Epithelial cell of esophagus (primary cell): ENCODE data around the gene HTR1B.

Experiments
- DNase-seq: peaks from one replicate; pipeline ENCODE4 v3.0.0; 2010; ENCODE audit warnings: low read depth
- H3K4me3 ChIP-seq: 2 replicates; pipeline ENCODE4 v1.5.1; 2011; ENCODE audit warnings: mild to moderate bottlenecking, low read length, control low read depth
- TF ChIP-seq, protein P1 (sequence below): IDR thresholded peaks from 2 replicates; pipeline ENCODE4 v1.5.1; 2011; ENCODE audit warnings: low read depth, mild to moderate bottlenecking, low read length, control low read depth, inconsistent platforms; ENCODE audit not compliant: insufficient read depth; ENCODE audit errors: missing control alignments

Gene HTR1B

DNA sequence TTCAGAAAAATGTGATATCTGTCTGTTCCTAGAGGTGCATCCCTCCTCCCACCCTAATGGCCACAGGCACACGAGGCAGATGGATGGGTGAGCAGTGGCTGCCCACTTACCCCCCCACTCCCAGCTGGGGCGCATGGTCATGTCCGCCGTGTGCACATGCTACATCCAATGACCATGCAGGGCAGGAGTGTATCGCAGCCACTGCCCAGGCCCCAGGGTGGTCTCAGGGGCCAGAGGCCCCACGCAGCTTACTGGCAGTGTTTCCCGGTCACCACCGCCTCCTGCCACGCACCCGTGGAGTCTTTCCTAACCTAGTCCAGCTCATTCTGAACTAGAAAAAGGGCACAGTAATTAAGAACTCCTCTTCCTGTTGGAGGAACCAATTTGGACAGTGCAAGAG is 11.7 kb upstream of the HTR1B start:
- TF ChIP-seq, protein P1, sequence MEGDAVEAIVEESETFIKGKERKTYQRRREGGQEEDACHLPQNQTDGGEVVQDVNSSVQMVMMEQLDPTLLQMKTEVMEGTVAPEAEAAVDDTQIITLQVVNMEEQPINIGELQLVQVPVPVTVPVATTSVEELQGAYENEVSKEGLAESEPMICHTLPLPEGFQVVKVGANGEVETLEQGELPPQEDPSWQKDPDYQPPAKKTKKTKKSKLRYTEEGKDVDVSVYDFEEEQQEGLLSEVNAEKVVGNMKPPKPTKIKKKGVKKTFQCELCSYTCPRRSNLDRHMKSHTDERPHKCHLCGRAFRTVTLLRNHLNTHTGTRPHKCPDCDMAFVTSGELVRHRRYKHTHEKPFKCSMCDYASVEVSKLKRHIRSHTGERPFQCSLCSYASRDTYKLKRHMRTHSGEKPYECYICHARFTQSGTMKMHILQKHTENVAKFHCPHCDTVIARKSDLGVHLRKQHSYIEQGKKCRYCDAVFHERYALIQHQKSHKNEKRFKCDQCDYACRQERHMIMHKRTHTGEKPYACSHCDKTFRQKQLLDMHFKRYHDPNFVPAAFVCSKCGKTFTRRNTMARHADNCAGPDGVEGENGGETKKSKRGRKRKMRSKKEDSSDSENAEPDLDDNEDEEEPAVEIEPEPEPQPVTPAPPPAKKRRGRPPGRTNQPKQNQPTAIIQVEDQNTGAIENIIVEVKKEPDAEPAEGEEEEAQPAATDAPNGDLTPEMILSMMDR: no peak
- no peak for DNase-seq
- no peak overlapping the region for H3K4me3 ChIP-seq

DNA sequence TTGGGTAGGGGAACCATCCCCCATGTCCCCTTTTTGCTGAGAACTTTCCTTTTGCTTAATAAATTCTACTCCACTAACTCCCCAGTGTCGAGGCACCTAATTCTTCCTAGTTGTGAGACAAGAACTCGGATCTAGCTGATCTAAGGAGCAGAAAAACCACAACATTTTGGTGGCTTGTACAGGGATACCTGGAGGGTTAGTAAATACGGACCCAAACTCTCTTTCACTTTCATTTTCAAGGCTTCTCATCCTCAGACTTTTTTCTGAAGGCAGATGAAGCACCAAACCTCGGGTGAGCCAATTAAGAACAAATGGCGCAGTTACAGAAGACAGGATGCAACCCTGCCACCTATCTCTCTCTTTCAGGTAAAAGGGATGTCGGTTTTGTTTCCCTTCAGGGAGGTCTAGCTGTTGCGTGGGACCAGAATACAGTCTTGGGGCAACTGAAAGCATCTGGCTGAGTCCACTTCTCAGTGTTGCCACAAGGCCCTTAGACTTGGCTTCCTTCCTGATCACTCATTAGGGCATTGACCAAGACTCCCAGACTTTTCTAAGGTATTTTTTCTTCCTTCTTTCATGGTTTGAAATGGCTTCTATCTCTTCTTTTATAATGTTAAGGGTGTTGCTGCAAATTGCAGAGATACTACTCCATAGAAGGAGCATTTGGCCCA is 11.1 kb upstream of the HTR1B start:
- no peak for DNase-seq
- TF ChIP-seq, protein P1: no peak
- no peak overlapping the region for H3K4me3 ChIP-seq

DNA sequence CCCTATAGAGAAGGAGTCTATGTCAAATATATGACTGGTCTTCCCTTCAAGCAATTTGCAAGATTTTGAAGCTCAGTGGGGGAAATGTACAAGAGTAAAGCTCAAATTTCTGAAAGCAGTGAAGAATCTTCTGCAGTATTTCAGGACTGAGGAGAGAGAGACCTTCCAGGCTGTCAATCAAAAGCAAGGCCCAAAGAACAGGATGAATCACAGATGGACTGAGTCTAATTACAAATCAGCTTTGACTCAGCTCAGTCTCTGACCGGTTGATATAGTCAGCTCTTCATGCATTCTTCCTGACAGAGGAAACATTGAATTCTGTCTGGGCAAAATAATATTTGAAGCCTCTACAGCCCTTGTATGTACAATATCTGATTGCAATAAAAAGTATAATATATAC is 7.7 kb upstream of the HTR1B start:
- DNase-seq: peak; percentile 79
- TF ChIP-seq, protein P1: no peak
- no peak overlapping the region for H3K4me3 ChIP-seq

DNA sequence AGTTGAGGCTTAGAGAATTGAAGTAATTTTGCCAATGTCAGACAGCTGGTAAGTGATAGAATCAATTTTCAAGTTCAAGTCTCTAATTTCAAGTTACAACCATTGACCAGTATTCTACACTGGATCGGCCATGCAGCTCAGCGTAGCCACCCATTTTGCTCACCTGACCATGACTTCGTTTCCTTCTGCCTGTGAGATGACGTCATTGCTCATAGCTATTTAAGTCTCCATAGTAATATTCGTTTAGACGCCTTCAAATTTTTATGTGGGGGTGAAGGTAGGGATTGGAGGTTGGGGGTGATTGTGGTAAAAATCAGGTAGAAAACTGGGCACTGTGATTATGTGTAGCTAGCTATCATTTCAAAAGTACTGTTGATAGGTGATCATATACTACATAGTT is 5.6 kb upstream of the HTR1B start:
- TF ChIP-seq, protein P1: no peak
- H3K4me3 ChIP-seq: no peak overlapping the region

DNA sequence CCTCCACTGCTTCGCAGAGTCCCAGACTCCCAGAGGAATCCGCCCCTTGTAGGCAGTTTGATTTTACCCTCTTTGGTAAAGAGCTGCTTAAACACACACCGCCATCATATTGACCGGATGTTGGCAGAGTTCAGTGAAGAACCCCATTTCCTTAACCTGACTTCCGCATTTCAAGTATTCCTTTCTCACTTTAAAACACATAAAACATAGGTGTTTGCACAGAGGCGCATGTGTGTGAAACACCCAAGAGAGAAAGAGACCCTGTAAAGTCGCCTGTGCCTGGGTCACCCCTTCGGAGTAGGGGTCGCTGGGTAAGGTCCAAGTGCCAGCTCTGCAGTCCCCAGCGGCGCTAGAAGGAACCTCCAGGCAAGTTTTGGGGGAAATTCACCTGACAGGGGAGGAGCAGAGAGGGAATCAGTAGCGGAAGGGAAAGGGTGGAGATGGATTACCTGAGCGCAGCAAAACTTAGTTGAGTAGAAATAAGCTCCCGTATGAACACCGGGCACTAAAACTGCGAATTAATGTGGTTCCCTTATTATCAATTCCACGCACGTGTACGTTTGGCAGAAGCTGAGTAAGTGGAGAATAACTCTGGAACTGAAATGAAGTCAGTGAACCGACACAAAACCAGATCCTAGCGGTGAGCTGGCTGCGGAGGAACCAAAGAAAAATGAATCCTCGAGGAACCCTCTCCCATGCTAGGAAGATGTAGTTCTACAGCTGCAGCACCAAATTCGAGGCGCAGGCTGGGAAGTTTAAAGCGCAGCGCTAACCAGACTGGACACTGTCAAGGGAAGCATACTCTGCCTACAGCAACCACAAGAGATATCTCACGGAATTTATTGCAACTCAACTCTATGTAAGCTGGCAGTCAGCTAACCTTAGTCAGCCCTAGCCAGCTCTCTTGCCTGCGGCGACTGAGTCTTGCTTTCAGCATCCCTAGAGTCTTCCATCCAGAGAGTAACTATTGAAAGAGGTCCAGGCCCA is 3.5 kb upstream of the HTR1B start:
- H3K4me3 ChIP-seq: peak overlapping the region; percentile 53
- TF ChIP-seq, protein P1: no peak
- DNase-seq: no peak

More for the DNA sequence above, 5.6 kb upstream of the HTR1B start:
- DNase-seq: no peak

DNA sequence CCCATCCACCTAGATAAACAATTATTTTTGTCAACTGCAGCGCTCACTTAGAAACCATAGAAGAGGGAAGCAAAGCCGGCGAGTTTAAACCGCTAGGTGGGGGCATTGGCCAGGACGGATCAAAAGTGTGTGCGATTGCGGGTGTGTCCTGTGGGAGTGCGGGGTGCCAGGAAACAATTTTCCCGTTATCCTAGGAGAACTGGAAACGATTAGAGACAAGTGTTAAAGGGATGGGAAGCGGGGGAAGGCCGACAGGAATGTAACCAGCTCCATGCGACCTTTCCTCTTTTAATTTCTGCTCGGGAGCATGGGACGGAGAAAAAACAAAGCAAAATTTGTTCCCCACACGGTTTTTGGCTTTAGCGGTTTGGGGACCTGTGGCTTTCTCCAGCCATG is 2.8 kb upstream of the HTR1B start:
- TF ChIP-seq, protein P1: peak; percentile 74

More for the DNA sequence above, 2.8 kb upstream of the HTR1B start:
- peak overlapping the region; percentile 53 for H3K4me3 ChIP-seq
- peak; percentile 75 for DNase-seq
